Measurements from ENCODE around the gene KIF2C. TPM values are rescaled to one million over a fixed set of nuclear protein-coding genes. Genes with fewer than 3 reads are reported as not detected.

KIF2C gene
- total and polyA plus RNA-seq, 9 of the 15 experiments (the other 6 are each of a cell fraction or from before 2014, with no cell fraction given) = 84.9 to 226 (median 169) TPM

DNA sequence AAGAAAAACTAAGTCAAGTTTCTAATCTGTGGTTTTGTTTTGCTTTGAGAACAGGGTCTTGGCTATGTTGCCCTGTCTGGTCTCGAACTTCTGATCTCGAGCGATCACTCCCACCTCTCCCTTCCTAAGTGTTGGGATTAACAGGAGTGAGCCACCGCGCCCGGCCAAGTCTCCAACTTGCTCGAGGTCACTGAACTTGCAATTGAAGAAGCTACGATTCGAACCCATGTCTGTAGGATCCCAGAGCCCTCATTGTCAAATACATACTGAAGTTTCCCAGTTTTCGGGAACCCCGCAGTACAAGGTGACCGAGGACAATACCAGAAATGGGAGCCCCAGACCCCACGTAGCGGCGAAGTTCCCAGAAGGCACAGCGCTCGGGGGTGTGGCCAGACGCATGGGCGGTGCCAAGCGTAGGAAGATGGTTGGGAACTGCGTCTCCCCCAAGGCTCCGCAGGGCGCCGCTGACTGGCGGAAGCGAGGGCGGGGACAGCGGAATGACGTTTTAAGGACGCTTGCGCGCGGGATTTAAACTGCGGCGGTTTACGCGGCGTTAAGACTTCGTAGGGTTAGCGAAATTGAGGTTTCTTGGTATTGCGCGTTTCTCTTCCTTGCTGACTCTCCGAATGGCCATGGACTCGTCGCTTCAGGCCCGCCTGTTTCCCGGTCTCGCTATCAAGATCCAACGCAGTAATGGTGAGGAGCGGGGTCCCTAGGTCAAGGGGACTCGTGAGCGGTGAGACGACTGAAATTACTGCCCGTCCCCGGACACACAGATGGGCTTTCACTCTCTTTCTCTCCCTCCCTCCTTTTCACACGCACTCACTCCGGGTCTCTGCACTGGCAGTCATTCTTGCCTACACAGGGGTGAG lies at the start of gene KIF2C (continued):
- TF ChIP-seq RREB1 (CRISPR knock-in tag; IDR thresholded peaks at IDR 0.05) (no peak), MXI1 (IDR thresholded peaks at IDR 0.05; ENCODE audit: low read depth, low read length) (peak; percentile 57; the same call in 1 of the 2 replicates), ZNF407 (IDR thresholded peaks at IDR 0.05; ENCODE audit: low read depth) (no peak), ZSCAN29 (IDR thresholded peaks at IDR 0.05) (0 out of 2 replicates have a peak, but pooled peaks have one; percentile 46), NCOA4 (IDR thresholded peaks at IDR 0.05; ENCODE audit: partially characterized antibody) (no peak), HMBOX1 (IDR thresholded peaks at IDR 0.05) (no peak; the same call in 1 of the 2 replicates), ELF1 (tag; IDR thresholded peaks at IDR 0.05) (peak; percentile 83), NUFIP1 (IDR thresholded peaks at IDR 0.05; ENCODE audit: partially characterized antibody) (peak; percentile 77)

Measured in K562 (cell line).